Muscle of arm (tissue), 12 donors: ENCODE data around the gene NCAN. TPM values are rescaled to one million over a fixed set of nuclear protein-coding genes. Genes with fewer than 3 reads are reported as not detected.
A peak's percentile ranks its signal among the peaks of the same experiment; 100 is the strongest.

Experiments
- DNase-seq: peaks from one replicate; pipeline ENCODE4 v3.0.0-alpha.2; 2013
- polyA plus RNA-seq, 12 donors: library from polyadenylated mRNA; unstranded; fragments of 120-200 nt; gene quantifications; one replicate each; pipeline ENCODE4 v1.2.1, GENCODE V29; 2013; ENCODE audit not compliant: insufficient read length in 12 of 12

Gene NCAN
- polyA plus RNA-seq, 12 donors: 0.05 to 1.3 (median 0.16) TPM; not detected in 3

DNA sequence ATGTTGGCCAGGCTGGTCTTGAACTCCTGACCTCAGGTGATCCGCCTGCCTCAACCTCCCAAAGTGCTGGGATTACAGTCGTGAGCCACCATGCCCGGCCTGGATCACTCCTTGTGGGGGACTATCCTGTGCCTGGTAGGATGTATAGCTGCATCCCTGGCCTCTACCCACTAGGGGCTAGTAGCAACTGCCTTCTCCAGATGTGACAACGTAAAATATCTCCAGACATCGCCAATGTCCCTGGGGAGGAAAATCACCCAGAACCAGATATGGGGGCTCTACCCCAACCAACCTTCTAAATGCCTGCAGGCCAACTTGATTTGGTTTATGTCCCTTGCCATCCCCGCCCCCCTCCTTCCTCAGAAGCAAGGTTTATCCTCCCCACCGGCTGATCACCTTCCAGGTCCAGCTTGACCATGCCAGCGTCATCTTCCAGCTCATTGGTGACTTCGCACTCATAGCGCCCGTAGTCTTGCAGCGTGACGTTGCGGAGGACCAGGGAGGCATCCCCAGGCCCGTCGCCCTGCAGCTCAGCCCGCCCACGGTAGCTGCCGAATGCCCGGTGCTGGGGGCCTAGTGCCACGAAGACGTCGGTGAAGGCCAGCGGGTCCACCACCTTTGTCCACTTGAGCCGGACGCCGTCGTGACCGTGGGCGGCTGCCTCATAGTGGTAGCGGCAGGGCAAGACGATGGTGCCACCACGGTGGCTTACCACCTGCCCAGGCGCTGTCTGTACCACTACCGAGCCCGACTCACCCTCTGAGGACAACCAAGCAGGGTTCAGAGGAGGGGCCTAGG is 48.9 kb downstream of the NCAN start:
- no peak for DNase-seq

DNA sequence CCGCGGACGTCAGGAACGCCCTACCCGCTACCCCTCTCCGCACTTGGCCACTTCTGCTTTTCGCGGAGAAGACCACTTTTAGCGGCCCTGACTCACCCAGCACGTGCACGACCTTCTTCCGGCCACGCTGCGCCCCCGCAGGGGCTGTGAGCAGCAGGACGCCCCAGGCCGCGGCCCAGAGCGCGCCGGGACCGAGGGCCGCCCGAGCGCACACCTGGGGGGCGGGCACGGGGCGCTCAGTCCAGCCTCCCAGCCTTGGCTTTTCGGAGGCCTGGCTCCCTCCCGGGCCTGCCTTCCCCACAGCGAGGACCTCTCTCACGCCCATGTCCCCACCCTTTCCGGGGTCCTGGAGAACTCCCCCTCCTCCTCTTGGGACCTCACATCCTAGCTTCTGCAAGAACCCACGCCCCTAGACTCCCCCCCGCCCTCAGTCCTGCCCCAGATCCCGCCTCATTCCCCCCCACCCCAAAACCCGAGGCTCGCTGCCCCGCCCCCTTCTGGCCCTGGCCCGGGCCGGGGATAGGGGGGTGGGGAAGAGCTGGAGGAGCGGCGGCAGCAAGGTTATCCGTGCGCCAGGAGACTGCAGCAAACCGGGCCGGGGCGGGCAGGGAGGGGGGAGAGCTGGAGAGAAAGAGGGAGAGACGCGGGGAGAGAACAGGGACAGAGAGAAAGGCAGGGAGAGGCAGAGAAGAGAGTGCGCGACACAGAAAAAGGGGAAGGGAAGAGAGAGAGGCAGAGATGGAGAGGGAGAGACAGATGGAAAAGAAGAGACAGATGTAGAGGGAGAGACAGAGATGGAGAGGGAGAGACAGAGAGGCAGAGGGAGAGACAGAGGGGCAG is 49.8 kb downstream of the NCAN start:
- DNase-seq: peak; percentile 30

DNA sequence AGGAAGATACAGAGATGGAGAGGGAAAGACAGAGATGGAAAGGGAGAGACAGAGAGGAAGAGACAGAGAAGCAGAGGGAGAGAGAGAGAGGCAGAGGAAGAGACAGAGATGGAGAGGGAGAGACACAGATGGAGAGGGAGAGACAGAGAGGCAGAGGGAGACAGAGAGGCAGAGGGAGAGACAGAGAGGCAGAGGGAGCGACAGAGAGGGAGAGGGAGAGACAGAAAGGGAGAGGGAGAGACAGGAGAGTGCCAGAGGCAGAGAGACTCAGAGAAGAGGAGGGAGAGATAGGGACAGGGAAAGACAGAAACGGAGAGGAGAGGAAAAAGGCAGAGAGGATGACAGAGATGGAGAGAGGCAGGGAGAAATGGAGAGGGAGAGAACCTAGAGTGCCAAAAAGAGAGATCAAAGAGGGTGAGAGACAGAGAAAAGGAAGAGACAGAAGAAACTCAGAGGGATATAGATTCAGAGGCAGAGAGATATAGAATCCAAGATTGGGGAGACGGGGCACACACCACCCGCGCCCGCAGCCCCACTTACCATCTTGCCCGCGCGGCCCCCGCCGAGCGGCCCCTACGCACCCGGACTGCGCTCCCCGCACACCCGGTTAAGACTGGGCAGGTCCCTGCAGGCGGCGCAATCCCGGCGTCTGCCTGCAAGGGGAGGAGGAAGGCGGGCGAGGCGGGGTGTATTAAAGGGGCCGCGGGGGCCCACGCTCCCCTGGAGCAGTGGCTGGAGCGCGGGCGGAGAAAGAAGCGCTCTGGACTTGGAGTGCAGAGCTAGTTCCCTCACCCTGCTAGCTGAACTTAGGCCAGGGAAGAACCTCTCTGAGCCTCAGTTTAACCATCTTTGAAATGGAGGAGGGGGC is 50.7 kb downstream of the NCAN start:
- DNase-seq: no peak

DNA sequence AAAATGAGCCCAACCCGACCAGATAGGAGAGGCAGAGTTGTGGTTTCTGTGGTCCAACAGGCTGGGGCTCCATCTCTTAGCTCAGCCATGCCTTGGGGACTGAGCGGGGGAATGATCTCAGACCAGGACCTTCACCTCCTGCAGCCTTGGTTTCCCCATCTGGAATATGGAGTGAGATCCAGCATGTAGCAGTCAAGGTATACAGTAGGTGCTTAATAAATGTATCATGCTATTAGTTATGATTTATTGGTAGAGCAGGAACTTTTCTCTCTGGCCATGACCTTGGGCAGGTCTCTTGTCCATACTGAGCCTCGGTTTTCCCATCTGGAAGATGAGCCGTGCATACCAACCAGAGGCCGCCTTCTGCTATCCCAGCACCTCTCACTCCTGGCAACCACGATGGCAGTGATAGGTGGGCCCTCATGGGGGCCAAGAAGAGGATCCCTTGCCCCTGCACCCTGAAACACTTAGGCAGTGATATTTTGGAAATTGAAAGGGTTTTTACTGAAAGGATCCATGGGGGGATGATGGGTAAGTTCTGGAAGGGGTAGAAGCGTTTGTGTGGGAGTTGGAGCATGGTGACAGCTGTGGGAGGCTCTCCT is 52.2 kb downstream of the NCAN start:
- DNase-seq: no peak

DNA sequence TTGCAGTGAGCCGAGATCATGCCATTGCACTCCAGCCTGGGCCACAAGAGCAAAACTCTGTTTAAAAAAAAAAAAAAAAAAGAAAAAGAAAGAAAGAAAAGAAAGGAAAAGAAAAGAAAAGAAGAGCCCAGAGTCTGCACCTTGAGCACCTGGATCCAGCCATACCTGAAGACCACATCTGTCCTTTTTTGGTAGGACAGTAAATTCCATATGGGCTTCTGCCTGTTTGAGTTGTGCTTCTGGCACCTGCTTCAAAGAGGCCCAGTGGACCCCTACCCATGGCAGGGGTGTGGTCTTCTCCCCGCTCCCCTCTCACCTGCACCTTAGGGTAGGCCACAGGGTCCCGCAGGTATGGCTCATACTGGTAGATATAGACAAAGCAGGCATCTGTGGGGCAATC is 55.5 kb downstream of the NCAN start:
- DNase-seq: no peak

DNA sequence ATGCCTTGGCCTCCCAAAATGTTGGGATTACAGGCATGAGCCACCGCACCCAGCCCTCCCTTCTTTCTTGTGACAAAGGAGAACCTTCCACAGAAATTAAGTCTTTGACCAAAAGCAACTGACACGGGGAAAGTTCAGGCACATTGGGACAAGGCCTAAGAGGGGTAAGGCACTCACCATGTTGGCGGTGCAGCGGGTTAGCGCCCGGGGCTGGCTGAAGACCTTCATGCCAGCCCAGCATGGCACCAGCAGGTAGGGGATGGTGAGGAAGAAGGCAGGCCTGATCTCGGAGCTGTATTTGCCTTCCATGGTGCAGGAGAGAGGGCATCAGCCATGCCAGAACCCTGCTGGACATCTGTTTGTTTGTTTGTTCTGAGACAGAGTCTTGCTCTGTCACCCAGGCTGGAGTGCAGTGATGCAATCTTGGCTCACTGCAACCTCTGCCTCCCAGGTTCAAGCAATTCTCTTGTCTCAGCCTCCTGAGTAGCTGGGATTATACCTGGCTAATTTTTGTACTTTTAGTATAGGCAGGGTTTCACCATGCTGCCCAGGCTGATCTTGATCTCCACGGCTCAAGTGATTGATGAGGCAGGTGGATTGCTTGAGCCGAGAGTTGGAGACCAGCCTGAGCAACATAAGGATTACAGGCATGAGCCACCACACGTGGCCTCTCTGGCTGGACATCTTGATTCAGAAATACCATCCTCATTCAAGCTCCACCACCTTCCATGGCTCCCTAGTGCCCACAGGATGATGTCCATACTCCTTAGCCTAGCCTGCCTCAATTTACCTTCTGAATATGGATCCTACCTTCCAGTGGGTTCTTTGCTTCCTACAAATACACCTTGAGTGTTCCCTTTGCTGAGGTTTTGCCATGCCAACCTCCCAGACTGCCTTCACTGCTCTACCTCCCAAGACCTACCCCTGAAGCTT is 57.0 kb downstream of the NCAN start:
- DNase-seq: no peak

DNA sequence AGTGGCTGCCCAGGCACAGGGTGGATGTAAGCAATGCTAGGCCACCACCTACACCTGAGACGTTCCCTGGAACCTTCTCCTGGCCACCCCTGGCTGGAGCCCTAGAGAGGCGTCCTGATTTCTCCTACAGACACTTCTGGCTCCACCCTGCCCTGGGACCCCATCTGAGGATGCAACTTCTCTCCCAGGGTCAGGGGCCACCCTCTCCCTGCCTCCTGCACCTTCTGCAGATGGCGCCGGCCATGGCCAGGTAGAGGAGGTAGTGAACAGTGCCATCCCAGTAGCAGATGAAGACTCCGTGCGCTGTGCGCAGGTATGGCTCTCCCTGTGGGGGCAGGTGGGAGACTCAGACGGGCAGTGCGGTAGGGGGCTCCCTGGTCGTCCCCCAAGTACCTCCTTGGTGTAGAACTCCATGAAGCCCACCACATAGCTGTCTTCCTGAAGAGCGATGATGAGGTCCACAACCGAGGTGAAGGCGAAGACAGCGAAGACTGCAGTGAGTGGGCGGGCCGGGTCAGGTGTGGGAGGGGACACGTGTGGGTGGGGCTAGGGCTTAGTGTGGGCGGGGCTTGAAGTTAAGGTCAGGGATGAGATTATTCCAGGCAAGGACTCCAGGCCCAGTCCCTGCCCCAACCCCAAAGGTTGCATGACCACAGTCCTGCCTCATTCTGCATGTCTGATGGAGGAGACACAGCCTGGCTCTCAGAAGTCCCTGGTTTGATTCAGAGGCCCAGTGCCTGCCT is 58.4 kb downstream of the NCAN start:
- DNase-seq: no peak

DNA sequence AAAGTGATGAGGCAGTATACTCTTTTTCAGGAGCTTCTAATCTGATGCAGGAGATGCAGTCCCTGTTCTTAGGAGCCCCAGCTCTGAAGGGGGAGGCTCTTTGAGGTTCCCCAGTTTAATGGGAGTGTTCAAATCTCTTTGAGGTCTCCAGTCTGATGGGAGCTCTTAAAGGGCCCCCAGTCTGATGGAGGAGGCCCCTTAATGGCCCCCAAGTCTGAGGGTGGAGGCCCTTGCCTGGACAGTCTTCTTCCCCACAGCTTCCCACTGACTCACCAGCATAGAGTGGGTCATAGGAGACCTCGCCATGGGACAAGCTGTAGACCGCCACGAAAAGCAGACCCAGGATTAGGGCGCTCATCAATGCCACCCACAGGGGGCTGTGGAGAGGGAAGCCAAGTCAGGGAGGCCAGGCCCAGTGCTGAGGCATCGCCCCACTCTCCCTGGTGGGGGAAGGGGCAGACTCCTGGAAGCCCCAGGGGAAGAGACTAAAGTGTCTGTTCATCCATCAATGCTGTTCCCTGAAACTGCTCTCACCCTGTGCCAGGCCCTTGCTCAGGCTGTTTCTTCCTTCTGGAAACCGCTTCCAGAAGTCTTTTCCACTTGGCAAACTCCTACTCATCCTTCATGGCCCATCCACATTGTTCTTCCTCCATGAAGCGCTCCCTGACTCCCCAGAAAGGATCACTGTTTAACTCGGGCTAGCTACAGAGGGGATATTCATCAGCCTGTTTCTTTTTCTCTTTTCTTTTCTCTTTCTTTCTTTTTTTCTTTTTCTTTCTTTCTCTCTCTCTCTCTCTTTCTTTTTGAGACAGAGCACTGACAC is 59.2 kb downstream of the NCAN start:
- DNase-seq: no peak

DNA sequence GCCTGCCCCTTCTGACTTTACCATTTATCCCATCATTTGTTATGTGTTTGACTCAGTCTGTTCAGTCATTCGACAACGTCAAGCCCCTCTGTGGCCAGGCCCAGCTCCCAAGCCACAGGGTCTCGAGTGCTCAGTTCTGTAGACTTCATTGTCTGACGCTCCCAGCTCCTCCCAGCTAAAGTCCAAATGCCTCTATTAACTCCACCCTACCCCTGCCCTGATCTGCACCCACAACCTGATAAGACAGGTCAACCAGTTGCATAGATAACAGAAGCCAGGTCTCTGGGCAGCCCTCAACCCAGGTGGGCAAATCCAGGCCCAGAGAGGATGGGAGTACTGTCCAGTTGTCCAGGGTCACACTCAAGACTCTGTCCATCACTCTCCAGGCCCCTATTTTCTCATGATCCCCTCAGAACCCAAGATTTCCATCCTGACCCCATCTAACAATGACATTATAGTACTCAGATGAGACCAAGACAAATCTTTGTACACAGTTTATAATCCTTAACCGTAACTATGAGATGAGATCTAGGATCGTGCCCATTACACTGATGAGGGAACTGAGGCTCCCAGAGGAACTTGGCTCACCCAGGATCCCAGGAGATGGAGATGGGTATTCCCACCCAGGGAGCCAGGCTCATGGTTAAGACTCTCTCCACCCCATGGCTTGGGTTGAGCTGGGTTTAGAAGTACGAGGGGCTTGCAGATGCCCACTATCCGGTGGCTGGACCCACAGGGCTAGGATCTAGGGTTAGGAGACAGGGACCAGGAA is 60.3 kb downstream of the NCAN start:
- no peak for DNase-seq

DNA sequence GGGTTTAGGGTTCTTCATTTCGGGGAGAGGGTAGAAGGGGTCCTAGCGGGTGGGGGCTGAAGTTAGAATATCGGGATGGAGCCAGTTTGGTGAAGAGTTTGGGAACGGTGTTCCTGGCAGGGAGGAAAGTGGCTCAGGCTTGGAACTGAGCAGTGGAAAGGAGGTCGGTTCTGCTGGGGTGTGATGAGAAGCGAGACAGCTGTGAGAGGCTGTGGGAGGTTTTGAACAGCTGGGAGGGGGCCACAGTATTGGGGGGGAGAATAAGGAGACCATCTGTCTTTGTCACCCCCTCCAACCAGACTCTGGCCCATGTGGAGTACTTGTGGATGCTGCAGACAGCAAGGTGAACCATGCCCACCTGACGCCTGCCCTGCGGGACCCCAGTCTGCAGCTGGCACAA is 62.4 kb downstream of the NCAN start:
- DNase-seq: no peak

DNA sequence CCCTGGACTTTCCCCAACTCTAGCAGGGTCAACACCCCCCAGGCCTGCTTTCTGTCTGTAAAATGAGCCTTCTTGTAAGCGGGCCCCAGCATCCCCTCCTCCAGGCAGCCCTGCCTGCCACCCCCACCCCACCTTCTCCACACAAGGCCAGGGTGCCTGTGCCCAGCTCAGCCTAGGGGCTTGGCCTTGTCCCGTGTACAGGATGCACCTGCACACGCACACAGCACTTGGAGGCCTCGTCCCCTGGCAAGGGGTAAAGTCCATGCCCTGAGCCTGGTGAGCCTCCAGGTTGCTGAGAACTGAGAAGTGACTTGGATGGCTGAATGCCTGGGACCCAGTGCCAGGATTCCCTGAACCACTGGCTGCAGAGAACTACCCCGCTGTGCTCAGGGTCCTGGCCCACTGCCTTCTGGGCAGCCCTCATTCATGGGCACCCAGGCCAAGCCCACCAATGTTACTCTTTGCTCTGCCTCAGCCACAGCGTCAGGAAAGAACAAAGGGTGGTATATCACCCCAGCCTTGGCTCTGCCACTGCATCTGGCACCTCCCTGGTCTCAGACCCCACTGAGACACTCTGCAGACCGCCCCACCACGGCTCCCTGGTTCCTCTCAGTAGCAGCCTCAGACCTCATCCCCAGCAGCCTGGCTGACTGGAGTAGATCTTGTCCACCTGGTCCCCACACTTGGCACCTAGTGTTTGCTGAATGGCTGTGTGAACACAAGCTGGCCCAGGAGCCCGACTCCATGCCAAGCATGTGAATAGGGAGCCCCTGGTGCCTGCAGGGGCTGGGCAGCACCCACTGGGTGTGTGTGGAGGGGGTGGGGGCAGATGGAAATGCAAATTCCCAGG is 63.2 kb downstream of the NCAN start:
- no peak for DNase-seq

DNA sequence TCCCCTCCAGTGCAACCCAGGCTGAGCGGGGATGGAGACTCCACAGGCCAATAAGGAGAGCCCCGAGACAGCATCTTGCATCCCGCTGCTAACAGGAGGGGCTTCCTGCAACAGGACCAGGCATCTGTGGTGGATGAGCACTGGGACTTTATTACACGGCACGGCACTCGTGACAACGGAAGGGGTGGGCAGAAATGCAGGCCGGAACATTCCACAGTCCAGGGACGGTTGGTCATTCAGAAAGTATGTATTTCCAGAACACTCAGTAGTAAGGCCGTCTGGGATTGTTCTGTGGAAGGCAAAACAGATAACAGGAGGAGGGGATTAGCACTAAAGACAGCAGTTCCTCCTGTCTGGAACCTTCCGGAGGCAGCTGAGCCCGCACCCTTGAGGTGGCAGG is 64.6 kb downstream of the NCAN start:
- DNase-seq: no peak

DNA sequence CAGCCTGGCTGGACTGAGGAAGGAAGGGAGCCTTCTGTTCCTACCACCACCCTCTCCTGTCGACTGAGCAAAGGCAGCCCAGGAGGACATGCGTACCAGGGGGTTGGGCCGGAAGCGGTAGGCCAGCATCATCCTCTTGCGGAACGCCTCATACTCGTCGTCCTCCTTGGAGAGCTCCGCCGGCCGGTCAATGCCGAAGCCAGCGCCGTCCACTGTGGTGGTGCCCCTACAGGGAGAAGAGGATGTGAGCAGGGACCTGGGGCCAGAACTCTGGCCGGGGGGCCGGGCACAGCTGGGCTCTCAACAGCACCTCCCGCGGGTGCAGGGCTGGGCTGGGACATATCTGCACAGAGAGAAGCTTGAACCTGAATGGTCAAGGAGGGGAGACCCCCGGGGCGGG is 65.1 kb downstream of the NCAN start:
- no peak for DNase-seq

DNA sequence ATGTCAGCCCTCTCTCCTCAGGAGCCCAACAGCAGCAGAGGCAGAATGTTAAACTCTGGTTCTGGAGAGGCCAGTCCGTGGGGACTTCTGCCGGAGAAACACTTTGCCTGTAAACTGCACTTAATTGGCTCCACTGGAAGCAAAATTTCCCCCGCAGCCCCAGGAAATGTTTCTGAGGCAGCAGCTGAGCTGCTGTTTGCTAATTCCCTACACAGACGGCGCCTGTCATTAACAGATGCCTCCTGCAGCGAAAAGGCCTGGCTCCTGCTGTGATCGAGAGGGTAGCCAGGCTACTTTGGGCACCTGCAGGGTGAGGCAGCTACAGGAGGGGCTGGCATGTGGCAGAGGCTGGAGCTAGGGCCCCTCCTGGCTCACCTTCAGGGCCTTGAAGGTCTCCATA is 66.6 kb downstream of the NCAN start:
- DNase-seq: no peak

DNA sequence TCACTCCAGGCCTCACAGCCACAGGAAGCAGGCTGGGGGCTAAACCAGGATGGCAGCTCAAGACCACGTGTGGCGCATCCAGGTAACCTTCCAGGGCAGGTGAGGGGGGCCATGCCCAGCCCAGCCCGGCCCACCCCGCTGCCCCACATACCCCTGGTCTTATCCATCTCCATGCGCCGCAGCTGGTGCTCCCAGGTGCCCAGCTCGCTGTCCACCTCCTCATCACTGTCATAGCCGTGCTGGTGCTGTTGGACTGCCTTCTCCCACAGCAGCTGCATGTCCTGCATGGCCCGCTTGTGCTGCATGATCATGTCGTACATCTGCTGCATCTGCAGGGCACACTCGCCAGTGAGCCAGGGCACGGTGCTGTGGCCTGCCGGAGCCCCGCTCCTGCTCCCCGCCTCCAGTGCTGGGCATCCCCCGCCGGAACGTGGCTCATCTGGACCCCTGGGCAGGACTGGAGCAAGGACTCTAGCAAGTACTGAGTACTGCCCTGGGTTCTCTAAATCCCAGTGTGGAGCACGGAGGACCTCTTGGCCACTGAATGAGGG is 67.4 kb downstream of the NCAN start:
- DNase-seq: no peak

DNA sequence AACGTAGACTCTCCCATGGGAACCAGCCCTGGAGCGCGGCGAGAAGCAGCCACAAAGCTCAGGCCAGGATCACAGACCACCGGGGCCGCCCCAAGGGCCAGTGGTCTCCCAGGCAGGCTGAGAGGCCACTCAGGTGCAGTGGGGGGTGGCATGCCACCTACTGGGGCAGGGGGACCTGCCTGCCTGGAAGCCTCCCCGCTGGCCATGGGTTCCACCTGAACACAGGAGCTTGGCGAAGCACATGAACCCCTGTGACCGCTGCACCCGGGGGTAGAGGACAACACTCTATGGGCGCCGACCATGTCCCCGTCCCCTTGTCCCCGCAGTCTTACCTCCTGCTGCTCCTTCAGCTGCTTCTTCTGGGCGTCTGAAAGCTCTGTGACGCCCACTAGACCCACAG is 68.1 kb downstream of the NCAN start:
- DNase-seq: no peak

DNA sequence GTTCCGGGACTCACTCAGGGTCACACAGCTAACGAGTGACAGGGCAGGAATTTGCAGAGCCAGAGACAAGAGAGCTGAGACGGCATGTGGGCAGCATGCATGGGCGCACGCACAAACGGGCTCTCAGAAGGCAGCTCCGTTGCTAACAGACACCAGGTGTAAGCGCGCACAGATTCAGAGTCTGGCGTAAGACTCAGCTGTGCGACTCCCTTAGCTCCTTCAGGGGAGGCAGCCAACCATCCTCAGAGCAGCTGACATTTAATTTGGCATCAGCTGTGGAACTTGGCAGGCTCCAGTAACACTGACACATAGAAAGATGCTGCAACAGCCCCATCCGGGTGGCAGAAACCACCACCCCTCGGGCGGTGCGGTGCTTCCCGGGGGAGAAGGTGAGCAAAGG is 68.8 kb downstream of the NCAN start:
- DNase-seq: no peak
